A172 (cell line): ENCODE measurements around the gene OASL. TPM values are rescaled to one million over a fixed set of nuclear protein-coding genes. Genes with fewer than 3 reads are reported as not detected.

Source experiments
- total RNA-seq: library from RNA; depleted of rRNA; stranded (reverse); fragments of >200 nt; shearing (Covaris generic); gene quantifications from 2 replicates; pipeline ENCODE4 v1.2.3, GENCODE V29; 2014; rRNA removed

OASL gene
- total RNA-seq, 1 experiment from 2014 or later: 1.3 TPM

Other genes with a start within 250 kb of the OASL start
- 4.3 and 4.5 TPM in 2 replicates for gene SPPL3, start 134.9 kb downstream of the OASL start, total RNA-seq
- not detected in 2 replicates for gene HNF1A, start 60.7 kb downstream of the OASL start, total RNA-seq
- 15.3 and 17.5 TPM in 2 replicates for gene C12orf43, start 22.8 kb downstream of the OASL start, total RNA-seq
- gene P2RX7, start 93.6 kb upstream of the OASL start, total RNA-seq: 1.9 and 3.8 TPM in 2 replicates
- gene P2RX4, start 170.9 kb upstream of the OASL start, total RNA-seq: 16.2 and 23.7 TPM in 2 replicates